HS-27A (cell line): ENCODE data around the gene FOXP4.
"Not testable (repeated sequence)": the region's sequence is repeated elsewhere in the genome, so short reads cannot be mapped to it uniquely, and the experiment has no call there.

Experiments
- DNase-seq: peaks from one replicate; pipeline ENCODE4 v3.0.0-alpha.2; 2012; ENCODE audit warnings: low read depth, missing footprints

FOXP4 gene

GRCh38 chr6:41599015-41599851 lies 53.1 kb downstream of the FOXP4 start:
- DNase-seq = no peak

GRCh38 chr6:41599852-41600445 lies 53.8 kb downstream of the FOXP4 start:
- DNase-seq = no peak

- DNase-seq = no peak
These were observed 54.5 kb downstream of the FOXP4 start for GRCh38 chr6:41600499-41601247.

- DNase-seq = no peak
These were observed 55.0 kb downstream of the FOXP4 start for GRCh38 chr6:41601248-41601549.

- DNase-seq = no peak
These were observed 56.2 kb downstream of the FOXP4 start for GRCh38 chr6:41602422-41602743.

- peak; percentile 69 for DNase-seq
These were observed 56.9 kb downstream of the FOXP4 start for GRCh38 chr6:41602864-41603608.

GRCh38 chr6:41604006-41604405 lies 57.8 kb downstream of the FOXP4 start:
- no peak for DNase-seq

- no peak for DNase-seq
These were observed 59.5 kb downstream of the FOXP4 start for GRCh38 chr6:41605649-41606048.

- DNase-seq = no peak
These were observed 60.9 kb downstream of the FOXP4 start for GRCh38 chr6:41607036-41607435.

- DNase-seq = no peak
These were observed 61.6 kb downstream of the FOXP4 start for GRCh38 chr6:41607736-41608135.

GRCh38 chr6:41608443-41609151 lies 62.4 kb downstream of the FOXP4 start:
- no peak for DNase-seq

- DNase-seq = no peak
These were observed 68.5 kb downstream of the FOXP4 start for GRCh38 chr6:41614715-41615114.

GRCh38 chr6:41615311-41615710 lies 69.1 kb downstream of the FOXP4 start:
- DNase-seq = no peak

- no peak for DNase-seq
These were observed 72.4 kb downstream of the FOXP4 start for GRCh38 chr6:41618598-41618997.

- not testable (repeated sequence) for DNase-seq
These were observed 73.0 kb downstream of the FOXP4 start for GRCh38 chr6:41619193-41619592.

- DNase-seq = no peak
These were observed 75.2 kb downstream of the FOXP4 start for GRCh38 chr6:41621367-41621766.

- no peak for DNase-seq
These were observed 75.6 kb downstream of the FOXP4 start for GRCh38 chr6:41621802-41622201.

- DNase-seq = no peak
These were observed 76.2 kb downstream of the FOXP4 start for GRCh38 chr6:41622206-41622988.

GRCh38 chr6:41623330-41623729 lies 77.1 kb downstream of the FOXP4 start:
- DNase-seq = no peak

GRCh38 chr6:41624621-41625380 lies 78.6 kb downstream of the FOXP4 start:
- no peak for DNase-seq
